GM18499 (cell line): Measurements from ENCODE around the gene GAREM2.

Source experiments
- ATAC-seq: cut with Tn5 transposase; IDR thresholded peaks from one replicate; pipeline ENCODE4 v1.9.1; 2021; ENCODE audit warnings: moderate number of reproducible peaks; ENCODE audit not compliant: insufficient read depth, unreplicated experiment

GAREM2 gene

DNA sequence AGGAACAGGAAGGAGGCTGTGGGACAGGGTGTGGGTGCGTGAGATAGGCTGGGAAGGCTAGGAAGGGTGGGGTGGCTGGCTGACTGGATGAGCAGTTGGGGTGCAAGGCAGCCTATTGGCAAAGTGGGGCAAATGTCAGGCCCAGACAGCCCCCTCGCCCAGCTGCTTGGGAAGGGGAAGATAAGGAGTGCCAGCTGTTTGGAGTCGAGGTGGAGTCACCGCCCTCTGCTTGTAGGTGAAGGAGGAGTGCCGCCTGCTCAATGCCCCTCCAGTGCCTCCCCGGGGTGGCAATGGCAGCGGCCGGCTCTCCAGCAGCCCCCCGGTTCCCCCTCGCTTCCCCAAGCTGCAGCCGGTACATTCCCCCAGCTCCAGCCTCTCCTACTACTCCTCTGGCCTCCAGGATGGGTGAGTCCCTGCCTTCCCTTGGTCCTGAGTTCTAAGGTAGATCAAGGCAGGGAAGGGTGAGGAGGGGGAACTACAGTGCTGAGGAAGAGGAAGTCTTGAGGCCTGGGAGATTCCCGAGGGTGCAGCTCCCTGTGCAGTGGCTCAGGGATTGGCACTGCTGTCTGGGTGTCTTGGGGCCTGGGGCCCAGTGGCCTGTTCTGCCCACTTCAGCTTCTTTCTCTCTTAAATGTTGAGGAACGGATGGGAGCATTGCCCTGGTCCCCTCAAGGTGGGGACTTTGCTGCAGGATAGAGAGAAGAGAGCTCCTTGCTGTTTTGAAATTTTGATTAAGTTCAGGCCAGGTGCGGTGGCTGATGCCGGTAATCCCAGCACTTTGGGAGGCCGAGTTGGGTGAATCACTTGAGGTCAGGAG is 13.3 kb downstream of the GAREM2 start:
- ATAC-seq, result no peak

DNA sequence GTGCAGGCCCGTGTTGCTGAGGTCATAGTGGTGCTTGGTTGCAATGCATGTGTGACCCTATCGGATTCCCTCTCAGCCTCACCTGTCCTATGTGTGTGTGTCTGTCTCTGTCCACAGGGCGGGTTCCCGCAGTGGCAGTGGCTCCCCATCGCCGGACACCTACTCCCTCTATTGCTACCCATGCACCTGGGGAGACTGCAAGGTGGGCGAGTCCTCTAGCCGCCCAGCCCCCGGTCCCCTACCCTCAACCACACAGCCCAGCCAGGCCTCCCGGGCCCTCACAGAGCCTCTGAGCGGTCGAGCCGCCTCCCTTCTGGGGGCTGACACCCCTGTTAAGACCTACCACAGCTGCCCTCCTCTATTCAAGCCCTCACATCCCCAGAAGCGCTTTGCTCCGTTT is 14.2 kb downstream of the GAREM2 start:
- ATAC-seq, result no peak

DNA sequence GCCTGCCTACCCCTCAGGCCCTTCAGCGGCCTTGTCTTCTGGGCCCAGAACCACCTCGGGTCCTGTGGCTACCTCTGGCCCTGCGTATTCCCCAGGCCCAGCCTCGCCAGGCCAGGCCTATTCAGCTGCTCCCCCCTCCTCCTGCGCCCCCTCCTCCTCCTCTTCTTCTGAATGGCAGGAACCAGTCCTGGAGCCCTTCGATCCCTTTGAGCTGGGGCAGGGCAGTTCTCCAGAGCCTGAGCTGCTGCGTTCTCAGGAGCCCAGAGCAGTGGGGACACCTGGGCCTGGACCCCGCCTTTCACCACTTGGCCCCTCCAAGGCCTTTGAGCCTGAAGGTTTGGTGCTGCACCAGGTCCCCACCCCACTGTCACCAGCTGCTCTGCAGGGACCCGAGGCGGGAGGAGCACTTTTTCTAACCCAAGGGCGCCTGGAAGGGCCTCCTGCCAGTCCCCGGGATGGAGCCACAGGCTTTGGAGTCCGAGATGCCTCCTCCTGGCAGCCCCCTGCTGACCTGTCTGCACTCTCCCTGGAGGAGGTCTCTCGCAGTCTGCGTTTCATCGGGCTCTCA is 14.7 kb downstream of the GAREM2 start:
- ATAC-seq, result no peak

GRCh38 chr2:26189123-26189522 is 16.2 kb downstream of the GAREM2 start:
- no peak for ATAC-seq

DNA sequence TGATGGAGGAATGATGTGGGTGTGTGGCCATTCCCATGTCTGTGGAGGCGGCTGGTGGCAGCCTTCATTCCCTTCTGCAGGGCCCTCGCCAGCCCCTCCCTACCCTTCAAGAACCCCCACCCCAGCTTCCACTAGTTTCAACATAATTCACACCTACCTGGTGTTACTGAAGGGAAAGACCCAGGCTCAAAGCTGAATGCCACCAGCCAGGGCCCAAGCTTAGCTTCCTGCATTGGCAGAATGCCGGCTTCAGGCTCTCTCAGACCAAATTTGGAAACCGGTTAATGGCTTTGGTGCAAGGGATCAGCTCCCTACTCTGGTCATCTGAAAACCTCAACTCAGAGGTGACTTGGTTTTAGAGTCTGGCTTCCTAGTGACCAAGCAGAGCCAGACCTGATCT is 16.9 kb downstream of the GAREM2 start:
- no peak for ATAC-seq

DNA sequence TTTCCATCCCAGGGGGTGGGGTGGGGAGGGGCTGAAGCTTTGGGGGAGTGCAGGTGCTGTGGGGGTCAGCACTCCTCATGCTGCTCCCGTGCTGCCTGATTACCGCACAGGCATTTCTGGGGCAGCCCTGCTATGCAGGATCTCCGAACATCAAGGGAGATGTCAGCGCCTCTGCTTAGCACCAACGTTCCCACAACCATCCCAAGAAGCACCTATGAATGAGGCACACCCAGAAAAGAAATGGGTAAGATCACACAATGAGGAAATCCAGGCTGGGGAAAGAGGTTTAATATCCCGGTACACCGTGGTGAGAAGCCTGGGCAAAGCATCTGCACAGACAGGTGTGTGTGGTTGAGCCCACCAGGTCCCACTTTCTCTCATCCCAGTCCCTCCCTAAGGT is 17.5 kb downstream of the GAREM2 start:
- no peak for ATAC-seq

DNA sequence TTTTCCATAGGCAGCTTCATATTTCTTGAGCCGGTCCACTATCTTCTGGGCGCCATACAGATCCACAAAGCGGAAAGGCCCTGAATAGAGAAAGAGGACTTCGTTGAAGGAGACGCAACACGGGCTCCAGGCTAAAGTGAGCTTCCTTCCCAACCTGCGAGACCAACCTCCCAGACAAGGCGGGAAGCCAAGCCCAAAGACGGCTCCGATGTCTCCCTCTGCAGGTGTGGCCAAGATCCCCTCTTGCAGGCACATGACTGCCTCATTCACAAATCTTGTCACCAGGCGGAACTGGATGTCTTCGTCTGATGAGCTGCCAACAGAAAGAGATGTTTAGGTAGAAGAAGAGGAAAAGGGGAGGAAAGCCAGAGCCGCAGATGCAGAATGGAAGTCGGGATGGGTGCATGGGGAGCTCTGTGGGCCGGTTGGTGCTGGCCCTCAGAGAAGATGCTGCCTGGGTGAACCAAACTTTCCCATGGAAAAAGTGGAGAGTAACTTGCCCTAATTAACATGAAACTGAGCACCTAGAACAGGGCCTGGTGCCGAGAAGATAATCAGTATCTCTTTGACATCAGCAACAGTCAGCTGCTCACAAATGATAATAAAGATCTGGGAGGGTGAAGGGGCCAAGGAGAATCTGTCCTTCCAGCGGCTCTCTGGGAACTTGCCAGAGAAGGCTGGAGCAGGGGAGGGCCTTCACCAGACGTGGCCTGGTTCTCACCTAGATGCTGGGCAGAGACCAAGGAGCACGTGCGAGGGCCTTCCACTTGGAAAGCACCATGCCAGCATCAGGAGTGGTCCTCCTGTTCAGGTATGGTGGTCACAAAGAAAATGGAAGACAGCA is 18.6 kb downstream of the GAREM2 start:
- ATAC-seq, result no peak

GRCh38 chr2:26193578-26194231 is 20.8 kb downstream of the GAREM2 start:
- ATAC-seq, result no peak

DNA sequence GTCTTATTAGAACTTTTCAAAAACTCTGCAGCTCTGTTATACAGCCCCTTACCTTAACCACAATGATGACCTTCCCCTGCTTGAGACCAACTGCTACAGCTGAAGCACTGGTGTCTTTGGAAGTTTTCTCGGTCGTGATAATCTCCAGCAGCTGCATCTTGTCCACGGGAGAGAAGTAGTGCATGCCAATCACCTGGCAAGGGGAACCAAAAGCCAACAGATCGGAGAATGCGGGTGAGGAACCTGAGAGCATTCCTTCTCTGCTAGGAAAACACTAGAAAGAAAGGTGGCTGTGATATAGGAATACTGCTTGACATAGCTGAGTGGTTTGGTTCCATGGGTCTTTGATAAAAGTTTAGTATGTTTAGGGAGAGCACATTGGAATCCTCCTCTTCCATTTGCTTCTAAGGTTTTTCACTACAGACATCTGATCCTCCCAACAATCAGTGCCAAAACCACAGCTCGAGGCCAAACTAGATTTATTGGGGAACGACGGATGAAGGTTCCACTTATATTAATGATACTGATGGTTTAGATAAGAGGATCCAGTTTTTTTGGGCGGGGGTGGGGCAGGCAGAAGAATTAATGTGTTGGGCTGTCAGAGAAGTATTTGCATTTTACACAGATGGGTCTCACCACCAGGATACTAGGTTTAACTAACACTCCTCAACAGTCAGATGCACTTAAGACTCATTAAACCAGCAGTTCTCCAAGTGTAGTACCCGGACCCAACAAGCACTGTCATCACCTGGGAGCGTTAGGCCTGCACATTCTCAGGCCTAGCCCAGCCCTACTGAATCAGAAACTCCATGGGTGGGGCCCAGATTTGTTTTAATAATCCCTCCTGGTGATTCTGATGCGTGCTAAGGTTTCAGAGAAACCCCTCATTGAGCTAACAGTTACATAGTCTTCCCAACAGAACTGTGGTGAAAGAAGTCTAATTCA is 22.4 kb downstream of the GAREM2 start:
- ATAC-seq, result no peak

GRCh38 chr2:26196683-26197418 is 24.0 kb downstream of the GAREM2 start:
- ATAC-seq, result no peak

DNA sequence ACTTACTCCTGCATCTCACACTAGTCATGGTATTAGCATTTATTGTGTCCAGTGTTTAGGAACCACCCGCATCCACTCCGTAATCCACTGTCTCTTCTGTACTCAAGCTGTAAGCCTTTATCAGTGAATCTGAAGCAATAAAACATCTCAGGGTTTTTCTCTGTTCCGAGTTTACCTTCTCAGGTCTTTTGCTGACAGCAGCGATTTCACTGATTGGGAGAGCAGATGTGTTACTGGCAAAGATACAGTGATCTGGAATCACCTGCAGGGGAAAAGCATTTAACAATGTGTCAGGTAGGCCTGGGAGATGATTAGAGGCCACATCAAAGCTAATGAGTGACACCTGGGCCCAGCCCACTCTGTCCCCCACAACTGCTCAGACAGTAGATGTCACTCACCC is 24.6 kb downstream of the GAREM2 start:
- ATAC-seq, result no peak

GRCh38 chr2:26202981-26203490 is 30.1 kb downstream of the GAREM2 start:
- no peak for ATAC-seq

- ATAC-seq, result no peak
Measured at GRCh38 chr2:26203906-26204305, 31.0 kb downstream of the GAREM2 start.

DNA sequence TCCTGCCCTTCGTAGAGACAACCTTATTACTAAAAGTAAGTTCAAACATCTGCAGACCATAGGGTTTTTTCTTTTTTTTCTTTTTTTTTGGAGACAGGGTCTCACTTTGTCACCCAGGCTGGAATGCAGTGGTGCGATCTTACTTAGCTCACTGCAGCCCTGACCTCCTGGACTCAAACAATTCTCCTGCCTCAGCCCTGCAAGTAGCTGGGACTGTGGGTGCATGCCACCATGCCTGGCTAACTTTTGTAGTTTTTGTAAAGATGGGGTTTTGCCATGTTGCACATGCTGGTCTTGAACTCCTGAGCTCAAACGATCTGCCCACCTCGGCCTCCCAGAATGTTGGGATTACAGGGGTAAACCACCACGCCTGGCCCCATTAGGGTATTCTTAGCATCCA is 39.1 kb downstream of the GAREM2 start:
- no peak for ATAC-seq

- no peak for ATAC-seq
Measured at GRCh38 chr2:26214759-26215158, 41.9 kb downstream of the GAREM2 start.

GRCh38 chr2:26215833-26216232 is 42.9 kb downstream of the GAREM2 start:
- ATAC-seq, result no peak

DNA sequence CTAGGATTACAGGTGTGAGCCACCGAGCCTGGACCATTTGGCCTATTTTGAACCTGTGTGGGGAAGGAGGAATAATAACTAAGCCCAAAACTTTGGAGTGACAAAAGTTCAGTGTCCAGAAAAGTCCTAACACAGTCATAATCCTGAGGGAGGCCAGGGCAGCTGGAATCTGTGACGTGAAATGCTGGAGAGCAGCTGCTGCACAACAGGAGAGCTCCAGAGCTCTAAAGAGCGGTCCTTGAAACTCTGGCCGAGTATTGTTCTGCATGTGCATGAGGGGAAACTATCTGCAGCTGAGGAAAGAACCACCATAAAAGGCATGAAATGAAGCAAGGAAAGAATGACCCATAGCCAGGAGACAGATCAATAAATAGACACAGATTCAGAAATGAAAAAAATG is 43.7 kb downstream of the GAREM2 start:
- no peak for ATAC-seq

DNA sequence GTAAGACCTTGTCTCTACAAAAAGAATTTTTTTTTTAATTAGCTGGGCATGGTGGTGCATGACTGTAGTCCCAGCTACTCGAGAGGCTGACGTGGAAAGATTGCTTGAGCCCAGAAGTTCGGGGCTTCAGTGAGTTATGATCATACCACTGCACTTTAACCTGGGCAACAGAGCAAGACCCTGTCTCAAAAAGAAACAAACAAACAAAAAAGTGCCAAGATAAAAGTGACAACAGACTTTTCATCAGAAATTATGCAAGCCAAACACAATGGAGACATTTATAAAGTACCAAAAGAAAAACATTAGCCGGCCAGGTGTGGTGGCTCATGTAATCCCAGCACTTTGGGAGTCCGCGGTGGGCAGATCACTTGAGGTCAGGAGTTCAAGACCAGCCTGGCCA is 44.8 kb downstream of the GAREM2 start:
- no peak for ATAC-seq

- no peak for ATAC-seq
Measured at GRCh38 chr2:26223018-26223417, 50.1 kb downstream of the GAREM2 start.
